HG03066 (cell line): ENCODE results near the gene CCDC192.

ENCODE experiments used
- ATAC-seq: cut with Tn5 transposase; IDR thresholded peaks from one replicate; pipeline ENCODE4 v1.9.1; 2021; ENCODE audit warnings: low read depth; ENCODE audit not compliant: unreplicated experiment

Gene CCDC192

GRCh38 chr5:127910307-127910956 is 207.2 kb downstream of the CCDC192 start:
- ATAC-seq, result no peak

- ATAC-seq, result no peak
These were observed 208.4 kb downstream of the CCDC192 start for GRCh38 chr5:127911619-127912018.

GRCh38 chr5:127912411-127912810 is 209.2 kb downstream of the CCDC192 start:
- ATAC-seq, result no peak

- no peak for ATAC-seq
These were observed 213.8 kb downstream of the CCDC192 start for GRCh38 chr5:127916885-127917573.

GRCh38 chr5:127919006-127919796 is 216.0 kb downstream of the CCDC192 start:
- ATAC-seq, result no peak

GRCh38 chr5:127919818-127920217 is 216.6 kb downstream of the CCDC192 start:
- no peak for ATAC-seq

GRCh38 chr5:127920936-127921335 is 217.7 kb downstream of the CCDC192 start:
- no peak for ATAC-seq

- ATAC-seq, result no peak
These were observed 219.4 kb downstream of the CCDC192 start for GRCh38 chr5:127922603-127923002.

- ATAC-seq, result no peak
These were observed 220.8 kb downstream of the CCDC192 start for GRCh38 chr5:127923804-127924570.

- no peak for ATAC-seq
These were observed 221.4 kb downstream of the CCDC192 start for GRCh38 chr5:127924606-127925005.

- no peak for ATAC-seq
These were observed 222.7 kb downstream of the CCDC192 start for GRCh38 chr5:127925916-127926315.

GRCh38 chr5:127926974-127927373 is 223.8 kb downstream of the CCDC192 start:
- no peak for ATAC-seq

GRCh38 chr5:127928053-127928452 is 224.9 kb downstream of the CCDC192 start:
- ATAC-seq, result no peak

- no peak for ATAC-seq
These were observed 227.1 kb downstream of the CCDC192 start for GRCh38 chr5:127930311-127930710.

- ATAC-seq, result no peak
These were observed 228.2 kb downstream of the CCDC192 start for GRCh38 chr5:127931396-127931795.

- ATAC-seq, result no peak
These were observed 230.2 kb downstream of the CCDC192 start for GRCh38 chr5:127933348-127933747.

GRCh38 chr5:127934791-127935256 is 231.6 kb downstream of the CCDC192 start:
- ATAC-seq, result no peak

- ATAC-seq, result no peak
These were observed 232.2 kb downstream of the CCDC192 start for GRCh38 chr5:127935398-127935797.

- no peak for ATAC-seq
These were observed 233.3 kb downstream of the CCDC192 start for GRCh38 chr5:127936439-127936972.

GRCh38 chr5:127938746-127939145 is 235.6 kb downstream of the CCDC192 start:
- ATAC-seq, result no peak
